ENCODE measurements around the gene MYH9.
A peak's percentile ranks its signal among the peaks of the same experiment; 100 is the strongest.

MYH9 gene

DNA sequence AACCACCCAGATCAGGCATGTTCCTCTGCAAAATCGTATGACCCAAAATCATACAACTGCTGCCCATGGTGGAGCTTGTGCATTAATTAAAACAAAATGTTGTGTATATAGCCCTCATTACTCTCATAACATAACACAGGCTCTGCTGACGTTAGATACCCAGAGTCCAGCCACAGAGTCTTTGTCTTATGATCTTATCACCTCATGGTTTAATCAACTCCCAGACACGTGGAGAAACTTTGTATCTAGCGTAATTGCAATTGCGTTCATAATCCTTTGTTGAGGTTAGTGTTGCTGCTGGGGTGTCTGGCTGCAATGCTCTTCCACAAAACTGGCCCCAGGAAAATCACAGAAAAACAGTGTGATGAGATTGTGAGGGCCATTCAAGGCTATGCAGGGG, 139.8 kb downstream of the MYH9 start:
- no peak overlapping the region for H3K27ac ChIP-seq (ENCODE audit: low read length)
- no peak overlapping the region for H3K4me3 ChIP-seq (ENCODE audit: low read length)
- no peaks in the 10 kb centered on the region for H3K36me3 ChIP-seq (ENCODE audit: insufficient read depth, low read depth, low read length)
- peaks cover 4% of the 10 kb centered on the region; the same call in 1 of the 2 replicates for H3K4me1 ChIP-seq (ENCODE audit: insufficient read depth, low read length)
- no peak overlapping the region for H3K9ac ChIP-seq (ENCODE audit: low read depth, low read length)
- no peaks in the 10 kb centered on the region for H3K27me3 ChIP-seq (ENCODE audit: insufficient read depth, low read length)
- peaks cover 13% of the 10 kb centered on the region for H3K9me3 ChIP-seq (ENCODE audit: insufficient read depth, low read depth, low read length)

- H3K36me3 ChIP-seq (ENCODE audit: insufficient read depth, low read depth, low read length) = no peaks in the 10 kb centered on the region
- peaks cover 4% of the 10 kb centered on the region; the same call in 1 of the 2 replicates for H3K4me1 ChIP-seq (ENCODE audit: insufficient read depth, low read length)
- H3K9me3 ChIP-seq (ENCODE audit: insufficient read depth, low read depth, low read length) = peaks cover 13% of the 10 kb centered on the region
- H3K27me3 ChIP-seq (ENCODE audit: insufficient read depth, low read length) = no peaks in the 10 kb centered on the region
- no peak overlapping the region for H3K27ac ChIP-seq (ENCODE audit: low read length)
- no peak overlapping the region for H3K4me3 ChIP-seq (ENCODE audit: low read length)
- H3K9ac ChIP-seq (ENCODE audit: low read depth, low read length) = no peak overlapping the region
Measured at GRCh38 chr22:36246718-36247117, 141.0 kb downstream of the MYH9 start.

DNA sequence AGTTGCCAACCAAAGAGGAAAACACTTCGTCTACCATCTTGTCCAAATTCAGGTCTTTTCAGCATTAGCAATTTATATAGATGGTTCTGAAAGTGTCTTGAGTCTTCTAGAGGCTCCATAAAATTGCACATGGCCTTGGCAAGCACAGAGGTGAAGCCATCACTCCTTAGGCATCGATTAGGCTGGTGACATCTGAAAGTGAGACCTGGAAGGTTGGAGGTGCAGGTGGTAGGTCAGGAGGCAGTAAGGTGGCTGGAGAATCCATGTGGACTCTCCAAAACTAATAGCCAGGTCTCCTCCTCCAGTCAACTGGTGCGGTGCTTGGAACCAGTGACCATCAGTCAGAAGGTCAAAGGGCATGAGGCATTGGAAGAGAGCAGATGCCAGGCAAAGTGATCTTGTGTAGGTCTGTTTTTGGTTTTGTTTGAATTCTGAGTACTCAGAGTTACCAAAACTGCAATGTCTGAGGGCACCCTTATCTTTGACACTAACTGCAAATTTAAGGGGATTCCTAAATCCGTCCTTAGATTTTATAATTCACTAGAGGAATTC, 141.9 kb downstream of the MYH9 start:
- Histone ChIP-seq H3K27ac (ENCODE audit: low read length) (no peak overlapping the region), H3K9me3 (ENCODE audit: insufficient read depth, low read depth, low read length) (peaks cover 13% of the 10 kb centered on the region), H3K9ac (ENCODE audit: low read depth, low read length) (no peak overlapping the region), H3K4me1 (ENCODE audit: insufficient read depth, low read length) (no peaks in the 10 kb centered on the region), H3K36me3 (ENCODE audit: insufficient read depth, low read depth, low read length) (no peaks in the 10 kb centered on the region), H3K4me3 (ENCODE audit: low read length) (no peak overlapping the region), H3K27me3 (ENCODE audit: insufficient read depth, low read length) (no peaks in the 10 kb centered on the region)

DNA sequence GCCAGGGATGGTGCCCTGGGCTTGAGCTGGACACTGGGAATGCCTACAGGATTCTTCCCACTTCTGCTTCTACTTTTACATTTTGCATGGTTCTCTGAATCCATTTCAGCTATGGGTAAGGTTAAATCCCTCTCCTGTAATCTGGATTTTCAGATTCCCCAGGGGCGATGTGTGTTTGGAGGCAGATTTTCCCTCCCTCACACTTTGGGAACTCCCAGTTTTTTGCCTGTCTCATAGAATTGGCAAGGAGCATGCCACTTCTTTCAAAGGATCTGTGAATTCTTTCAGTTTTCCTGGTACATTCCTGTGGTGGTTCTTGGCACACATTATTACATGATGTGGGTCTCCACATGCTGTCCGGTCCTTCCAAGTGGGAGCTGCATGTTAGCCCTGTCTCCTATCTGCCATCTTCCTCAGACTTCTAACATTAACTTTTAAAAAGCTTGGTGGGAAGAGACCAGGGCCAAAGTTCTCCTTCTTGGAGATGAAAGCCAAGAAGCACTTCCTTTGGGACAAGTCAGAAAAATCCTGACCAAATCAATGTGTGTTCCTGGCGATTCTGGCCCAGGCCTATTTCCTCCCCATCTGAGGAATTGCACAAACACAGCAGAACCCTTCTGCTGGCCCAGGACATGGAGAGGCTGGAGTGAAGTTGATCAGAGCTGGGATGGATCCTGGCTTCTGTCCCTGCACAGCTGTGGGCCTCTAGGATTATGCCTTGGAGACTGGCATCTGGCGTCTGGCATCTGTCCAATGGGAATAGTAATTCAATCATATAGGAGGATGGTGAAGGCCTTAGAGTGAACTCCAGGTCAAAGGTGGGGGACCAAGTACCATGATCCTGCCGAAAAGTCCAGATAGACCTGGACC, 143.0 kb downstream of the MYH9 start:
- Histone ChIP-seq H3K4me1 (ENCODE audit: insufficient read depth, low read length) (peaks cover 2% of the 10 kb centered on the region; the same call in 1 of the 2 replicates), H3K27ac (ENCODE audit: low read length) (no peak overlapping the region), H3K9ac (ENCODE audit: low read depth, low read length) (no peak overlapping the region), H3K9me3 (ENCODE audit: insufficient read depth, low read depth, low read length) (peaks cover 13% of the 10 kb centered on the region), H3K4me3 (ENCODE audit: low read length) (no peak overlapping the region), H3K27me3 (ENCODE audit: insufficient read depth, low read length) (no peaks in the 10 kb centered on the region), H3K36me3 (ENCODE audit: insufficient read depth, low read depth, low read length) (no peaks in the 10 kb centered on the region)

GRCh38 chr22:36243986-36244385, 143.8 kb downstream of the MYH9 start:
- no peaks in the 10 kb centered on the region for H3K36me3 ChIP-seq (ENCODE audit: insufficient read depth, low read depth, low read length)
- no peak overlapping the region for H3K9ac ChIP-seq (ENCODE audit: low read depth, low read length)
- H3K27ac ChIP-seq (ENCODE audit: low read length) = no peak overlapping the region
- H3K27me3 ChIP-seq (ENCODE audit: insufficient read depth, low read length) = no peaks in the 10 kb centered on the region
- peaks cover 4% of the 10 kb centered on the region; the same call in 1 of the 2 replicates for H3K4me1 ChIP-seq (ENCODE audit: insufficient read depth, low read length)
- no peak overlapping the region for H3K4me3 ChIP-seq (ENCODE audit: low read length)
- peaks cover 6% of the 10 kb centered on the region; the same call in 1 of the 2 replicates for H3K9me3 ChIP-seq (ENCODE audit: insufficient read depth, low read depth, low read length)

DNA sequence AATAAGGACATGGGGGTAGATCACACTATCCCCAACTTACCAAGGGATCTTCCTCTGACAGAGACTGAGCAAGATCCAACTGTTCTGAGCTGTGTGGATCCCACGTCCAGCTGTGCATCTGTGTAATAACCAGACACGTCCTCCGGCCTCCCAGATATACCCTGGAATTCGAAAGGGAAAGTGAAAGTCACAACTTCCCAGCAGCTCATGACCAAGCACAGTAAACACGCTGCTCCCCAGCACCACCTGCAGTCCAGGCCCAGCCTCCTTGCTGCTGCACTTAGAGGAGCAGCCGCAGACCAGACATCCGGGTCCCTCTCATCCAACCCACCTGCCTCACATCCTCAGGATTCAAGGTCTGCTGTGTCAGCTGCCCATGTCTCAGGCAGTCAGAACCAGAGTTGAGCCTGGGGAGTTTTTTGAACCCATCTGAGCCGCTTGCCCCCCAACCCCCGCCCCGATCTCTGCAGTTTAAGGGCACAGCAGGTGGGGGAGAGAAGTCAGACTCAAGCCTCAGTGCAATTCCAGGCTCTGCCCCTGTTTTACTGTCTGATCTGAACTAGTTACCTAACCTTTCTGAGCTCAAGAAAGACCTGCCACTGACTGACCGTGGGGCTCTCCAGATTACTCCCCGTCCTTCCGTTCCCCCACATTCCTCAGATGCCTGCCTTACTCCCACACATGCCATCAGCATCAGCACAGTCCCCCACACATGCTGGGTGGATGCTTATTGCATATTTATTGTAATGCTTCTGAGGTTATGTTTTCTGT, 148.2 kb downstream of the MYH9 start, which contains the start of gene APOL2:
Gene APOL2 (minus strand): TSS at position 127 of the 771 bp plus-strand sequence. CDS start 6,365 bp downstream, outside the sequence.
- H3K36me3 ChIP-seq (ENCODE audit: insufficient read depth, low read depth, low read length) = no peaks in the 10 kb centered on the region
- peak within 1 kb of the TSS; percentile 79 for H3K4me3 ChIP-seq (ENCODE audit: low read length)

DNA sequence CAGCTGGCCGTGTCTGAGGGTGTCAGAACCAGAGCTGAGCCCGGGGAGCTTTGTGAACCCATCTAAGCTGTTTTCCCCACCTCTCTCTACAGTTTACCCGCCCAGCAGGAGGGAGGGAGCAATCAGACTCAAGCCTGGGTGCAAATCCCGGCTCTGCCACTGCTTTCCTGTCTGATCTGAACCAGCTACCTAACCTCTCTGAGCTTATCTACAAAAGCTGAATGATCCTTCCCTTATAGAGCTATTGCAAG, 148.7 kb downstream of the MYH9 start:
- Histone ChIP-seq H3K9me3 (ENCODE audit: insufficient read depth, low read depth, low read length) (no peaks in the 10 kb centered on the region), H3K4me1 (ENCODE audit: insufficient read depth, low read length) (peaks cover 4% of the 10 kb centered on the region; the same call in 1 of the 2 replicates), H3K4me3 (ENCODE audit: low read length) (peak overlapping the region; percentile 79), H3K36me3 (ENCODE audit: insufficient read depth, low read depth, low read length) (no peaks in the 10 kb centered on the region), H3K27ac (ENCODE audit: low read length) (peak overlapping the region; percentile 38), H3K9ac (ENCODE audit: low read depth, low read length) (peak overlapping the region; percentile 80; the same call in 1 of the 2 replicates), H3K27me3 (ENCODE audit: insufficient read depth, low read length) (no peaks in the 10 kb centered on the region)

More for the DNA sequence above, 148.2 kb downstream of the MYH9 start, which contains the start of gene APOL2:
- Histone ChIP-seq H3K9ac (ENCODE audit: low read depth, low read length) (peak within 1 kb of the TSS; percentile 80; the same call in 1 of the 2 replicates), H3K9me3 (ENCODE audit: insufficient read depth, low read depth, low read length) (no peaks in the 10 kb centered on the region), H3K4me1 (ENCODE audit: insufficient read depth, low read length) (peaks cover 4% of the 10 kb centered on the region; the same call in 1 of the 2 replicates), H3K27ac (ENCODE audit: low read length) (peak within 1 kb of the TSS; percentile 38), H3K27me3 (ENCODE audit: insufficient read depth, low read length) (no peaks in the 10 kb centered on the region)

DNA sequence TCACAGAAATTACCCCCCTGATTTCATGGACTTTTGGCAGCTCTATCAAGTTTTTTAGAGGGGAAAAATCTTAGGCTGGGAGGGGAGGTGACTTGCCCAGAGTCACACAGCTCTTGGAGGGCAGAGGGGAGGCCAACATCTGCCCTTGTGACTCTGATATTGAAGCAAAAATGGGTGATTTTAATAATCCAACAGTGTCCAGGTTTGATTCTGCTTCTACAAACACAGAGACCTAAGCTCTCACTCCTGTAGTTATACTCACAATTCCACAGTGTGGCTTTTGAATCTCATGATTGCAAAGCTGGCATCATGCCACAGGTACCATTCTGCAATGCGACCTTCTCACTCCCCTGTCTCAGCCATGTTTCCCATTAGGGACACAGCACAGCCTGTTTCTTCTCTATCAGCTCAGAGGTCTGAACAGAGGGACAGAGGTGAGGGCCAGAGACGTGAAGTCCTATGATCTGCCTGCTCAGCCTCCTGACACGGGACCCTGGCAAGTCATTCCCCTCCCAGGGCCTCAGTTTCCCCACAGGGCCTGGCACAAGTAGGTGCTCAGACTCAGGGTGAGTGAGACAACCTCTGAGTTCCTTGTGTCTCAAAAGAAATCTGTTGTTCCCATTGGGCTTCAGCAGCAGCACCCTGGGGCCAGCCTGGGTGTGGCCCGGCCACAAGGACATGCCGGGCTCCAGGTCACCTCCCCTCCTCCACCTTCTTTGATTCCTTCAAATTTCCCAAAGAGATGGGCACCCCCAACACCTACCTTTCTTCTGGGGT, 149.2 kb downstream of the MYH9 start:
- H3K9ac ChIP-seq (ENCODE audit: low read depth, low read length) = peak overlapping the region; percentile 80; the same call in 1 of the 2 replicates
- H3K9me3 ChIP-seq (ENCODE audit: insufficient read depth, low read depth, low read length) = no peaks in the 10 kb centered on the region
- no peaks in the 10 kb centered on the region for H3K36me3 ChIP-seq (ENCODE audit: insufficient read depth, low read depth, low read length)
- no peak overlapping the region for H3K27ac ChIP-seq (ENCODE audit: low read length)
- H3K4me3 ChIP-seq (ENCODE audit: low read length) = peak overlapping the region; percentile 79
- H3K4me1 ChIP-seq (ENCODE audit: insufficient read depth, low read length) = peaks cover 4% of the 10 kb centered on the region; the same call in 1 of the 2 replicates
- H3K27me3 ChIP-seq (ENCODE audit: insufficient read depth, low read length) = no peaks in the 10 kb centered on the region

GRCh38 chr22:36237462-36238372, 150.1 kb downstream of the MYH9 start:
- no peaks in the 10 kb centered on the region for H3K36me3 ChIP-seq (ENCODE audit: insufficient read depth, low read depth, low read length)
- H3K9me3 ChIP-seq (ENCODE audit: insufficient read depth, low read depth, low read length) = no peaks in the 10 kb centered on the region
- no peak overlapping the region for H3K27ac ChIP-seq (ENCODE audit: low read length)
- no peak overlapping the region for H3K9ac ChIP-seq (ENCODE audit: low read depth, low read length)
- H3K4me3 ChIP-seq (ENCODE audit: low read length) = no peak overlapping the region
- peaks cover 4% of the 10 kb centered on the region; the same call in 1 of the 2 replicates for H3K4me1 ChIP-seq (ENCODE audit: insufficient read depth, low read length)
- H3K27me3 ChIP-seq (ENCODE audit: insufficient read depth, low read length) = no peaks in the 10 kb centered on the region
